Stimulated activated naive CD4-positive, alpha-beta T cell treated with Interleukin-2 at 50 U/mL for 16 hours (primary cell): ENCODE results near the gene ITGB3.
"Not testable (repeated sequence)": the region's sequence is repeated elsewhere in the genome, so short reads cannot be mapped to it uniquely, and the experiment has no call there.

Experiments used
- DNase-seq: peaks from one replicate; lab custom pipeline; 2025; lab: John Stamatoyannopoulos, UW

Gene ITGB3

DNA sequence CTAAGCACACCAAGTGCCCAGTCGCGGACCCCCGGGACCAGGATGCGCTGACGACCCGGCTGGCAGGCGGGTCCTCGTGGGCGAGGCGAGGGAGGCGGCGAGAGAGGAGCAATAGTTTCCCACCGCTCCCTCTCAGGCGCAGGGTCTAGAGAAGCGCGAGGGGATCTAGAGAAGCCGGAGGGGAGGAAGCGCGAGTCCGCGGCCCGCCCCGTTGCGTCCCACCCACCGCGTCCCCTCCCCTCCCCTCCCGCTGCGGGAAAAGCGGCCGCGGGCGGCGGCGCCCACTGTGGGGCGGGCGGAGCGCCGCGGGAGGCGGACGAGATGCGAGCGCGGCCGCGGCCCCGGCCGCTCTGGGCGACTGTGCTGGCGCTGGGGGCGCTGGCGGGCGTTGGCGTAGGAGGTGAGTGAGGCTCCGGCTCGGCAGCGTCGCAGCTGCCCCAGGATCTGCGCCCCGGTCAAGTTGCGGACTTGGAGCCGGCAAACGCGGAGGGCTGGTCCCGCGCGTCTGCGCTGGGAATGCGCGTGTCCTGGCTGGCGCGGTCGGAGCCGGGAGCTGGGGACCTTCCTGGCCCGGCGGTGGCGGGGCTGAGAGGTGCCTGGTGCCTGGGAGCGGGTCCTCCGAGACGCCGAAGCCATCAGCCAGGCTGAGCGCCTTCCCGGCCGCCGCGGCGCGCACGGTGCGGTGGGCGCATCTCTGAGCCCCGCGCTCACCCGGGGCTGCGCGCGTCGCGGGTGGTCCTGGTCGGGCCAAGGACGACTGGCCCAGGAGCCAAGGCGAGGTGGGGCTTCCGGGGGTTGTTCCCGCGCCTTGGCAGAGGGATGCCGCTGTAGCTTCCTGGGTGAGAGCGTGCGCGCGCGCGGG is at the start of gene ITGB3:
ITGB3 (plus strand) TSS at position 287 of the 862 bp plus-strand sequence; CDS start at position 322, 35 bp downstream.
- DNase-seq = peak; percentile 55

DNA sequence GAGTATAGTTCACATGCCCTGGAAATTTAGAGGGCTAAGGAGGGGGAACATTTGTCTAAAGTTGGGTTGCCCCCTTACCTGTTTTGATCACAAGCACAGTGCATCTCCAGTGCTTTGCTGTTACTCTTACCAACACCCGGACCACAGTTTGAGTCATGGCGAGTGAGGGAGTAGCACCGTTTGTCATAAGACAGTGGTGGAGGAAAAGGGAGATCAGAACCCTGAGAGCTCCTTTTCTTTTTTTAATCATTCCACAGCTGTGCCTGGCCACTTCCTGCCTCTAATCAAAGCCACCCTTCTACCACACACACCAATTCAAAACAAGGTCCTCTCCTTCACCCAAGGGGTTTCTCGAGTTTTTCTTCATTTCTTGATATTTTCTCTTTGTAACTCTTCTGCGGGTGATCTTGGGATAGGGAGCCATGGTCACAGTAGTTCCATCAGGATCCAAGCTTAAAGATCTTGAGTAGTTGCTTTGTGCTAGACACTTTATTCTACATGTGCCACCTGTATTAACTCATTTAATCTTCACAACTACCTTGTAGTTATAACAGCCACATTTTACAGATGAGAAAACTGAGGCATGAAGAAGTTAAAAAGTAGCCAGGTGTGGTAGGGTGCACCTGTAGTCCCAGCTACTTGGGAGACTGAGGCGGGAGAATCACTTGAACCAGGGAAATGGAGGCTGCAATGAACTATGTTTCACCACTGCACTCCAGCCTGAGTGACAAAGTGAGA is 49.5 kb upstream of the ITGB3 start:
- peak; percentile 56 for DNase-seq

DNA sequence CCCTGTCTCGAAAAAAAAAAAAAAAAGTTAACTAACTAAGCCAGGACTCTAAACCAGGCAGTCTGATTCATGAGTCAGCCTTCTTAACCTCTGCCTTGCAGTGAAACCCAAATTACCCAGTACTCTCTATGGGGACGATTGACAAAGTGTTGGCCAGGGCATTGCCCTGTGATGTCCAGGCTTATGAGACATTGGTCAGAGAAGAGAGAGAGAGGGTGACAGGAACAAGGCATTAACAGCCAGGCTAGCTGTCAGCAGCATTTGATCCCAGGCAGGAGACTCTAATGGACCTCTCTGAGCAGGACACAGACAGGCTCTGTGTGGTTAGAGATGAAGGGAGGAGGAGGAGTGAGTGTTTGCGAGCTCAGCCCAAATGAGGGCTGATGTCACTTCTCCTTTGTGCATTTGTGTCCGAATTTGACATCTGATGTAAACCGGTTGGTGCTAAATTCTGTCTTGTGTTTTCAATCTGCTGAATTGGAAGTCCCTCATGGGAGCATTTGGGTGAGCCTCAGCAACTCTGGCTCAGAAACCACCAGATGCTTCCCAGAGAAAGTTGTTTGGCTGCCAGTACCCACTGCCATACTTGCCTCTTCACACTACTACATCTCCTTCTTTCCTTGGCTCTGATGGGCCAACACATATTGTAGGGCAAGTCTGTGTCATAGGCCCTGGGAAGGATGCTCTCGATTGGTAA is 48.8 kb upstream of the ITGB3 start:
- DNase-seq = peak; percentile 9

DNA sequence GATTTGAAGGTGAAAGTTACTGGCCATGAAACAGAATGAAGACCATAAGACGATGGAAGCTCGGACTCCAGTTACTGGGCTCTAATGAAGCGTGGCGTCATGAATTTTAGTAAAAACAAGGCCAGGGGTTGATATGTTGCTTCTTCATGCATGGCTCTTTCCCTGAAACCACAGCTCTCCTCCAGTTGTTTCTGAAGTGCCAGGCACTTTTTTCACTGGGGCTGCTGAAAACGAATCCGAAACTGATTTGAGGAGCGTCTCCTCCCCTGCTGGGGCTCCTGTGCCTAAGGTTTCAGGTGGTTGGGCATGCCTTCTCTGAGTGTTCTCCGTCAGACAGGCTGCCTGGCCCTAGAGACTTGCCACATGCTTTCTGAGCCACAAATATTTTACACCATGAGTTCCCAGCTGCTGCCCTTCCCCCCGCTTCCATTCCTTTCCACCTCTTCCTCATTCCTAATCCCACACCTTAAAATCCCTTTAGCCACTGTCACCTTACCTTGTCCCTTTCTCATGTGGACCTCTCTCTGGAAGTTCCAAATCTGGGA is 48.1 kb upstream of the ITGB3 start:
- peak; percentile 64 for DNase-seq

DNA sequence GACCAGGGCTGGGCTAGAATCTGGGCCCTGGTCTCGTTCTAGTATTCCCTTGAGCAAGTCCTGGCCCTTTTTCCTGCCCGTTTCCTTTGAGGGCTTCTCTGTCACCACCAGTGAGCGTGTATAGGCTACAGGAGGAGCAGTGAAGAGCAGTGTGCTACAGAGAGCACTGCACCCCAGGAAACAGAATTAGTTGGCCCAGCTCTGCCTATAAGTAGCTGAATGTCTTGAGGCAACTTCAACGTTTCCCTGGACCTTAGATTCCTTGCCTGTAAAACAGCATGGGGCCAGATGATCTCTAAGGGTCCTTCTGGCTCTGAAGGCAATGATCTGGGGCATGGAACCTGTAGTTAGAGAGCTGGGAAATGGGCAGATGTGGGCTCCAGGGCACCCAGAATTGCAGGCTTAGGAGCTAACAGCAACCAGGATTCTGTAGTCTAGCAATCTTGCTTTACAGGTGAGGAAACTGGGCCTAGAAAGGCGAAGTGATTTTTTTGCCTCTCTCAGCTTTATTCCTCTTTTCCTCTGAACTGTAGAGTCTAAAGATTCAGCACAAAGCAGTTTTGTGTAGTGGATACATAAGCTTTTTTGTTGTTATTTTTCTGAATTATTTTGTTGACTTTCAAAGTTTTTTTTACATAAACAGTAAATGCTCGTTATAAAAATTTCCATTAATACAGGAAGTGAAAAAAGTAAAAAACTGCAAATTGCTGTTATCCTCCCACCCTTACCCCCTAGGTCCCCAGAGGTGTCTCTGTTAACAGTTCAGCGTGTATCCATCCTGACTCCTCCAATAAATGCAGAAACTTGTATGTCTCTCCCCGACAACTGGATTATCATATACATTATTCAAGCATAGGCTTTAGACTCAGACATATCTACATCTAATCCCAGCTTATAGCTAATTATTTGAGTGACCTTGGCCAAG is 46.2 kb upstream of the ITGB3 start:
- DNase-seq = no peak

DNA sequence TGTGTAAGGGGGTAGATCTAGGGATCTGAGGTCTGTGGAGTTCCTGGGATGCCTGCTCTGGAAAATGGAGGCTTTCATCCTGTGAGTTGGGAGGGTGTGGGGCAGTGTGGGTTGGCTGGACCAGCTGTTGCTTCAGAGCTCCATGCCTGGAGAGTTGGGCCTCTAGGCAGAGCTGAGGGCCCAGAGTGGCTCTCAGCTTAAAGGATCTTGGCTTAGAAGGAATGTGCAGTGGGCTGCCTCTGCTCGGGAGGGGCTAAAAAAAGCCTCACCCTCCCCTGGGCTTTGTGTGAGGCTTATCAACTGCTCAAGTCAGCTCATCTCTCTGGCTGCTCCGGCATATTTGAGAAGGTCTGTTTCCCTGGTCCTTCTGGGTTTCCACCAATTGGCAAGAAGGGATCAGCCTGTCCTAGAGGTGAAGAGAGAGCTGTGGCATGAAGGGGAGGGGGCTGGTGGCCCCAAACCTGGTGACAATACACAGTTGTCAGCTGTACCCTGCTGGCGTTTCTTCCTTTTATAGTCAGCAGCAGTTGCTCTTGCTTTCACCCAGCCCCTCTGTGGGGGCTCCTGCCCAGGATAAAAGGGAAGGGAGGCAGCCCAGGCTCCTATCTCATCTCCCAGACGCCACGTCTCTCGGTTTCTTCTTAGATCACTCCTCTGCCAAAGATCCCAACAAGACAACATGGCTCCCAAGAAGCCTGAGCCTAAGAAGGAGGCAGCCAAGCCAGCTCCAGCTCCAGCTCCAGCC is 44.7 kb upstream of the ITGB3 start, which contains the start of gene MYL4:
MYL4 (plus strand) TSS at position 605 of the 745 bp plus-strand sequence; CDS start at position 680, 75 bp downstream.
- DNase-seq = no peak

DNA sequence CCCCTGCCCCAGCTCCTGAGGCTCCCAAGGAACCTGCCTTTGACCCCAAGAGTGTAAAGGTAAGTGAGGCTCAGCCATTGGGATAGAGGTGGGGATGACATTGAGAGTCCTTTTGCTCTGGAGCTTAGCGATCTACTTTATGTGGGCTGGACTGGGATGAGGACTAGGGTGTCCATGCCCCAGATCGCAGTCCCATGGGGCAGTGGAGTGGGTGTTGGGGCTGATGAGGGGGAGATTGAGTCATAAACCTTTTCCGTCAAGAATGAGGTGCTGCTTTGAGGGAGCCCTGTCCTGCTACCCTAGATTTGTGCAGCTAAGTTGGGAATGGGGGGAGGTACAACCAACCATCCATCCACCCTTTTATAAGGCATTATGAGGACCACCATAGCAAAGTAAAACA is 44.1 kb upstream of the ITGB3 start:
- DNase-seq = no peak

DNA sequence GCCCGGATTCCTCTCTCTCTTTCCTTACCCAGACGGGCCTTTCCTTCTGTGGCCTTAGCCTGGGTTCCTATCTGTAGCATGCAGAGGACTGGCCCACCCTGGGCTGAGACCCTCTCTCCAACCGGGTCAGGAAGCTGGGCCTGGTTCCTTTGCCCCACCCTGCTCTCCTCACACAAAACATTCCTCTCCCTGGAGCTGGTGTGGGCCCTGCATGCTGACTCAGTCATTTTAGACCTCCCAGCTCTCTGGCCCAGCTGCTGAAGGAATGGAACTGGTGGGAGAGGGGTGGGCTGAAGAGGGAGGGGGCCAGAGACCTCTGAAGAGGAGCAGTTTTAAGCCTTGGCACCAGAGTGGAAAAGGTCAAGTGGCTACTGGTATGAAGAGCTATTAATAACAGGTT is 43.5 kb upstream of the ITGB3 start:
- no peak for DNase-seq

DNA sequence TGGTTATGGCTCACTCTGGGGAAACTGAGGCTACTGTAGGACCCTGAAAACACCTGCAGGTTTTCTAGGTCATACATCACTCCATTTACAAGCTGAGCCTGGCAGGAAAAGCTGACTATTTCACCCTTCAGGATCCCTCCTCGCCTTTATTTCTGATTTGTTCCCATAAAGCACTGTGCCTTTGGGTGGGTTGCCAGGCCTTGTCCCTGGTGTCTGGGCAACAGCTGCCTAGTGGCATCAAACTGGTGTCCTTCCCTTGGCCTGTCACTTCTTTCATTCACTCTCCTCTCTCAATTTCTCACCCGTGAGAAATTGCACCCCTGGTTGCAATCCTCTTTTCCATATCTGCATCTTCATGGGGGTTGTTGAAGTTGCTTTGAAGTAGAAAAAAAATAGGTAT is 42.8 kb upstream of the ITGB3 start:
- DNase-seq = no peak

DNA sequence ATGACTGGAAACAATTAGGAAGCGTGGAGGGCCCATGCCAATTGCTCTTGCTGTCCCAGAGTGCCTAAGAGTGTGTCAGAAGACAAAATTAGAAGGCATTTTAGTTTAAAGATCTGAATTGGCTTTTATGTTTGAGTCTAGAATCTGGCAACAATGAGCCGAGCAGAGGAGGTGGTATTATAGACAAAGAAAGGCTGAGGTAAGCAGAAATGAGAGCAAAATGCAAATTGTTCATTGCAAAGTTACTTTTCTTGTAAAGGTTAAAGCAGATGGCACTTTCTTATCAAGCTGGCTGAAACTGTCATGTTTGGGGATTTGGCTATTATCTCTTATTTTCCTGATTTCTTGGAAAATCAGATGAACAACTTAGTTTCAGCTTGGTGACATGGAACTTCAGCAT is 41.2 kb upstream of the ITGB3 start:
- DNase-seq = no peak

DNA sequence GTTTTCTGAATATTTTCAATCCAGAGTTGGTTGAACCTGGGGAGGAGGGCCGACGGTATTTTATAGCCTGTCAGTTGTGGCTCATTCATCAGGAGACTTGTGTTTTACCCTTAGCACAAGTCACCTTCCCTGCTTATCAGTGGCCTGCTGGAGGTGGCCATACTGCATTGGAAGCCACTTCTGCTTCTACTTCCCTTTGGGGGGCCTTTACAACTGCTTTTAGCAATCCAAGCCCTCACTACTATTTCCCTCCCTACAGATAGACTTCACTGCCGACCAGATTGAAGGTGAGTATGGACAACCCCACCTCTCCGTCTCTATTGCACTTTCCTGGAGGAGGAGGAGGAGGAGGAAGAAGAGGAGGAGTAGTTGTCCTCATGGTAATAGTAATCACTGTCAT is 40.1 kb upstream of the ITGB3 start:
- no peak for DNase-seq

DNA sequence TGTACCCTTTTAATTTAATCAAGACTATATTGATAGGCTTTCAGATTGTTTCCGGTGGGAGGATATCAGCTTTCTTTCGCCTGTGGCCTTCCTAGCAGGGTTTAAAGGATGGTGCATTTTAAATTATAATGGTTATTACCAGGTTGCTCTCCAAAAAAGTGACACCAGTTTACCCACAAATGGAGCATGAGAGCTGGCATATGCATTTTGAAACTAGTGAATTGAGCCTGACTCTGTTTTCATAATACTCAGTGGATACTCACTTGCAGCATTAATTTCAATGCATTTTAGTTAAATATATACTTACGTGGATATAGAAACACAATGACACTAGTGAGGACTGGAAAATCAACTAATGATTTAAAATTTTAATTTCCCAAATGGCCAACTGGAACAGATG is 38.7 kb upstream of the ITGB3 start:
- DNase-seq = no peak

DNA sequence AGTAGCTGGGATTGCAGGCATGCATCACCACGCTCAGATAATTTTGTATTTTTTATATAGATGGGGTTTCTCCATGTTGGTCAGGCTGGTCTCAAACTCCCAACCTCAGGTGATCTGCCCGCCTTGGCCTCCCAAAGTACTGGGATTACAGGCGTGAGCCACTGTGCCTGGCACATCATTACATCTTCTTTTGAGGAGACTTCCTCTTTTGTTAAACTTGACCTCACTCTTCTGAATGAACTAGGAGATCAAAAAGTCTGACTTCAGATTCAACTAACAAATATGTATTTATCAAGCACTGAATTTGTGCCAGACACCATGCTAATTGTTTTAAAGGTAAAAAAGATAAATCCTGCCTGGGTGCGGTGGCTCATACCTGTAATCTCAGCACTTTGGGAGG is 36.8 kb upstream of the ITGB3 start:
- DNase-seq = not testable (repeated sequence)

DNA sequence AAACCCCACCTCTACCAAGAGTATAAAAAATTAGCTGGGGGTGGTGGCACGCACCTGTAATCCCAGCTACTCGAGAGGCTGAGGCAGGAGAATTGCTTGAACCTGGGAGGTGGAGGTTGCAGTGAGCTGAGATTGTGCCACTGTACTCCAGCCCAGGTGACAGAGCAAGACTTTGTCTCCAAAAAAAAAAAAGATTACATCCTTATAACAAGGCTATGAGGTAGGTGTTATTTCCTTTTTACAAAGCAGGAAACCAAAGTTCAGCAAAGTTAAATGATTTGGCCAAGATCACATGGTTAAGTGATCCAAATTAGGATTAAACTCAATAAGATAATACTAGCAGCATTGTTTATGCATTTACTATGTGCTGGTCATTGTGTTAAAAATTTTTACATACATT is 36.3 kb upstream of the ITGB3 start:
- not testable (repeated sequence) for DNase-seq

DNA sequence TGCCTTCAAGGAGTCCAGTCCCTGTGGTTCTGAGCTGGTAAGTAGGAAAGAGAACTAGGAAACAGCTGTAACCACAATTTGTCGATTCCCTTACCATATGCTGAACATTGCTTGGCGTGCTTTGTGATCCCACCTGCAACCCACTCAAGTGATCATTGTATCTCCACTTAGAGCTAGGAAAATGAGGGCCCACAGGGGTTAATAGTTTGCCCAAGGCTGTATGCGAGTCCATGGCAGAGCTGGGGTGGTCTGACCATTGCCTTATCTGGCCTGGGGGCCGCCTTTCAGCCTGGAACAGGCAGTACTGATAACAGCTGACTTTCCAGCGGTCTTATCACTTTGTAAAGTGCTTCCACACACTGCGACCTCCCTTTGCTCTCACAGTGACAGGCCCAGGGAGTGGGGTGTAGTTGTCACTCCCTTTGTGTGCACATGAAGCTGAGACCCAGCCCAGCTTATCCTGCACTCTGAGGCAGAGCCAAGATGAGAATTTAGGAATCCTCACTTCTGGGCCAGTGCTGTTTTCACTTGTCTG is 34.7 kb upstream of the ITGB3 start:
- DNase-seq = no peak

DNA sequence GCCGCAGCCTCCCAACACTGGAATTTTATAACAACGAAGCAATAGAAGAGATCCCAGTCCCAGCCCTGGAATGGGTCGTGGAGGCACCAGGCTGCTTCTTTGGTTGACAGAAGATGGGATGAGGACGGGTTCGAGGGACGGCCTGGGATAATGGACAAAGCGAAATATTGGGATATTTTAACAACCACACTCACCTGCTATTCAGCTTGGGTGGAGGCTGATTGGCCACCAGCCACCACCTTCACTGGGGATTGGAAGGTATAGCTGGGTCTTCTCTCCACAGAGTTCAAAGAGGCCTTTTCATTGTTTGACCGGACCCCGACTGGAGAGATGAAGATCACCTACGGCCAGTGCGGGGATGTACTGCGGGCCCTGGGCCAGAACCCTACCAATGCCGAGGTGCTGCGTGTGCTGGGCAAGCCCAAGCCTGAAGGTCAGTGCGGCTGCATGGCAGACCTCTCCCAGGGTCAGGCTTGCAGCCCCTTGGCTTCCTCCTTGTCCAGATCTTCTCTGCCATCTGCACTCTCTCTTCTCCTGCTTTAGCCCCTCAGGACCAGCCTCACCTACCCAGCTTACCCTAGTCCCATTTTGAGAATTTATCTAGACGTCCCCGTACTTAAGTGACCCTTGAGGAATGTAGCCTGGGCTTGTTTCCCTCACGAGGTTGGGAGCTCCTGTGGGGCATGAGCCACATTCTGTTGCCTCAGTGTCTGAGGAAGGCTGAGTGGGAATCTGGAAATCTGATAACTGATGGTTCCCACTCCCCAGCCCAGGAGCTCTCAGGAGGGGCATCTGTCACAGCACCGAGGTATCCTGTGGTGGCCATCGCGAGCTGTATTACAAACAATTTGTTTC is 33.8 kb upstream of the ITGB3 start:
- DNase-seq = no peak

DNA sequence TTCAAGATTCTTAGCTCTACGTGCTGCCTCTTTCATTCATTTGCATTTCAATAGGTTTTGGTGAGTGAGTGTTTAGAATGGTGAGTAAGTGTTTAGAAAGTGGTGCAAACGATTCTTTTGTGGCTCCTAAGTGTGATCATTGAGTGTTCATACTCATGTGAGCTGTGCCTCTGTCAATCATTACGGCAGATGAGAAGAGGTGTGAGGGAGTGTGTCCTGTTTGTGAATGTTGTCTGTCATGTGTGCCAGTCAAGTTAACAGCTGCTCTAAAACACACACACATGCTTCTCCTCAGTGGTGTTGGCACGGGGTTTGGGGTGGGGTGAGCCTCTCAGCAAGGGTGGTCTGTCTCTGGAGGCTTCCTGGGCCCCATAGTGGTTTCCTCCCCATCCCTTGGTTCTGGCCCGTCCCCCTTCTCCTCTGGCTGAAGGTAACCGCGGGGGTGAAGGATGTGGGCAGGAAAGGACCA is 33.1 kb upstream of the ITGB3 start:
- DNase-seq = no peak

DNA sequence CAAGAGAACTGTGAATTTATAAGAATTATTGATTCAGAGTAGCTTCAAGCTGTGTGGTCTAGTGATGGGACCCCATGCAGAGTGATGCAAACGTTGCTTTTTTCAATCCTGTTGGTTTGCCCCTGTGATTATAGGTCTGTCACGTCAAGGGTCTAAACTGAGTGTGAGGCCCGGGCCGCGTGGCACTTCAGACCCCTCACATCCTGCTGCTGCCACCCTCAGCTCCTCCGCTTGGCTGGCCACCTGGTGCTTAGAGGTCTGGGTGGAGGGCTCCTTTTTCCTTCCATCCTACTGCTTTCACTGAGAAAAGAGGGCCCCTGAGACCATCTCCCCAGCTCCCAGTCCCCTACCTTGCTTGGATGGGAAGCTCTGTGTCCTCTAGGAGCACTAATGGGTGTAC is 32.5 kb upstream of the ITGB3 start:
- no peak for DNase-seq

DNA sequence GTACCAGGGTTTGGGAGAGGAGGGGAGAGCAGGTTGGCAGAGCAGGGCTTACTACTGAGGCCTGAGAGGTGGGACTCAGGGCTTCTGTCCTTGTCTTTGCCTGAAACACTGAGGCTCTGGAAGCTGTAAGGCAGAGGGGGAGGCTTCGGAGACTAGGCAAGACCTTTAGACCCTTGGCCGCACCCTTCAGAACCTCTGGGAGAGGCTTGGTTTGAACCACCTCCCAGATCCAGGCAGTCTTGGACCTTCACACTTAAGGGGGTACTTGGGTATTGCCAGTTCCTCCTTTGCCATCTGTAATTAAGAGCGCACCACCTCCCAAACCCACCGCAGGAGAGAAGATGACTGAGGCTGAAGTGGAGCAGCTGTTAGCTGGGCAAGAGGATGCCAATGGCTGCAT is 31.6 kb upstream of the ITGB3 start:
- no peak for DNase-seq
